ENCODE data around the gene CDCA7L. TPM values are rescaled to one million over a fixed set of nuclear protein-coding genes. Genes with fewer than 3 reads are reported as not detected.

The CDCA7L gene
- 34.5 and 39.9 TPM in 2 replicates for total RNA-seq (2014; rRNA removed; shearing (Covaris generic))

GRCh38 chr7:21945454-21946221 lies at the start of gene CDCA7L:
Gene CDCA7L, minus strand, starts transcription at chr7:21945899. Its CDS starts 95 bp downstream, at chr7:21945804.
- Histone ChIP-seq H3K9me3 (replicated peaks) (no peaks in the 10 kb centered on the region), H3K4me1 (replicated peaks) (peaks cover 13% of the 10 kb centered on the region), H3K27me3 (replicated peaks) (no peaks in the 10 kb centered on the region), H3K36me3 (peaks cover 4% of the 10 kb centered on the region; the same call in 1 of the 2 replicates), H3K27ac (peak within 1 kb of the TSS; percentile 93), H3K4me3 (peak within 1 kb of the TSS; percentile 66)
- DNase-seq (ENCODE audit: low read depth in 1 of 2, low spot score in 2 of 2), result peak; percentile 66 to 88

- Histone ChIP-seq H3K36me3 (no peaks in the 10 kb centered on the region), H3K27ac (no peak overlapping the region), H3K27me3 (replicated peaks) (peaks cover 8% of the 10 kb centered on the region; the same call in 1 of the 2 replicates), H3K4me1 (replicated peaks) (no peaks in the 10 kb centered on the region), H3K9me3 (replicated peaks) (no peaks in the 10 kb centered on the region), H3K4me3 (no peak overlapping the region)
- no peak for DNase-seq (ENCODE audit: low read depth in 1 of 2, low spot score in 2 of 2)
Observed at GRCh38 chr7:21986096-21986495, 40.4 kb upstream of the CDCA7L start.

GRCh38 chr7:21984042-21984441 lies 38.3 kb upstream of the CDCA7L start:
- Histone ChIP-seq H3K27me3 (replicated peaks) (0 out of 2 replicates have a peak, but pooled peaks cover 4% of the 10 kb centered on the region), H3K27ac (no peak overlapping the region), H3K36me3 (no peaks in the 10 kb centered on the region), H3K9me3 (replicated peaks) (no peaks in the 10 kb centered on the region), H3K4me1 (replicated peaks) (no peaks in the 10 kb centered on the region), H3K4me3 (no peak overlapping the region)
- no peak for DNase-seq (ENCODE audit: low read depth in 1 of 2, low spot score in 2 of 2)

- Histone ChIP-seq H3K36me3 (no peaks in the 10 kb centered on the region), H3K4me1 (replicated peaks) (no peaks in the 10 kb centered on the region), H3K4me3 (no peak overlapping the region), H3K27ac (no peak overlapping the region), H3K9me3 (replicated peaks) (no peaks in the 10 kb centered on the region), H3K27me3 (replicated peaks) (0 out of 2 replicates have a peak, but pooled peaks cover 4% of the 10 kb centered on the region)
- no peak for DNase-seq (ENCODE audit: low read depth in 1 of 2, low spot score in 2 of 2)
Observed at GRCh38 chr7:21983056-21983455, 37.4 kb upstream of the CDCA7L start.

GRCh38 chr7:21981524-21981923 lies 35.8 kb upstream of the CDCA7L start:
- Histone ChIP-seq H3K27ac (no peak overlapping the region), H3K4me1 (replicated peaks) (no peaks in the 10 kb centered on the region), H3K4me3 (no peak overlapping the region), H3K27me3 (replicated peaks) (0 out of 2 replicates have a peak, but pooled peaks cover 4% of the 10 kb centered on the region), H3K36me3 (no peaks in the 10 kb centered on the region), H3K9me3 (replicated peaks) (no peaks in the 10 kb centered on the region)
- DNase-seq (ENCODE audit: low read depth in 1 of 2, low spot score in 2 of 2), result no peak

GRCh38 chr7:21980926-21981500 lies 35.3 kb upstream of the CDCA7L start:
- Histone ChIP-seq H3K4me3 (no peak overlapping the region), H3K27ac (no peak overlapping the region), H3K9me3 (replicated peaks) (no peaks in the 10 kb centered on the region), H3K27me3 (replicated peaks) (0 out of 2 replicates have a peak, but pooled peaks cover 4% of the 10 kb centered on the region), H3K4me1 (replicated peaks) (no peaks in the 10 kb centered on the region), H3K36me3 (no peaks in the 10 kb centered on the region)
- no peak for DNase-seq (ENCODE audit: low read depth in 1 of 2, low spot score in 2 of 2)

- 0 out of 2 replicates have a peak, but pooled peaks cover 5% of the 10 kb centered on the region for H3K4me1 ChIP-seq (replicated peaks)
- H3K4me3 ChIP-seq, result no peak overlapping the region
- no peak overlapping the region for H3K27ac ChIP-seq
- H3K36me3 ChIP-seq, result no peaks in the 10 kb centered on the region
- no peaks in the 10 kb centered on the region for H3K27me3 ChIP-seq (replicated peaks)
- DNase-seq (ENCODE audit: low read depth in 1 of 2, low spot score in 2 of 2), result no peak
- no peaks in the 10 kb centered on the region for H3K9me3 ChIP-seq (replicated peaks)
Observed at GRCh38 chr7:21972397-21972784, 26.7 kb upstream of the CDCA7L start.

- Histone ChIP-seq H3K9me3 (replicated peaks) (no peaks in the 10 kb centered on the region), H3K27ac (no peak overlapping the region), H3K27me3 (replicated peaks) (no peaks in the 10 kb centered on the region), H3K4me1 (replicated peaks) (0 out of 2 replicates have a peak, but pooled peaks cover 5% of the 10 kb centered on the region), H3K36me3 (no peaks in the 10 kb centered on the region), H3K4me3 (no peak overlapping the region)
- no peak for DNase-seq (ENCODE audit: low read depth in 1 of 2, low spot score in 2 of 2)
Observed at GRCh38 chr7:21971780-21972396, 26.2 kb upstream of the CDCA7L start.

- H3K4me1 ChIP-seq (replicated peaks), result 0 out of 2 replicates have a peak, but pooled peaks cover 5% of the 10 kb centered on the region
- H3K4me3 ChIP-seq, result no peak overlapping the region
- no peaks in the 10 kb centered on the region for H3K27me3 ChIP-seq (replicated peaks)
Observed at GRCh38 chr7:21969822-21970221, 24.1 kb upstream of the CDCA7L start.

GRCh38 chr7:21967598-21968003 lies 21.9 kb upstream of the CDCA7L start:
- Histone ChIP-seq H3K36me3 (no peaks in the 10 kb centered on the region), H3K27ac (no peak overlapping the region), H3K4me1 (replicated peaks) (0 out of 2 replicates have a peak, but pooled peaks cover 5% of the 10 kb centered on the region), H3K4me3 (no peak overlapping the region), H3K9me3 (replicated peaks) (no peaks in the 10 kb centered on the region), H3K27me3 (replicated peaks) (no peaks in the 10 kb centered on the region)
- DNase-seq (ENCODE audit: low read depth in 1 of 2, low spot score in 2 of 2), result no peak

More at GRCh38 chr7:21969822-21970221, 24.1 kb upstream of the CDCA7L start:
- H3K36me3 ChIP-seq, result no peaks in the 10 kb centered on the region
- H3K27ac ChIP-seq, result no peak overlapping the region
- DNase-seq (ENCODE audit: low read depth in 1 of 2, low spot score in 2 of 2), result no peak
- no peaks in the 10 kb centered on the region for H3K9me3 ChIP-seq (replicated peaks)

- no peak for DNase-seq (ENCODE audit: low read depth in 1 of 2, low spot score in 2 of 2)
- Histone ChIP-seq H3K36me3 (no peaks in the 10 kb centered on the region), H3K27me3 (replicated peaks) (no peaks in the 10 kb centered on the region), H3K4me3 (no peak overlapping the region), H3K4me1 (replicated peaks) (peaks cover 13% of the 10 kb centered on the region), H3K9me3 (replicated peaks) (no peaks in the 10 kb centered on the region), H3K27ac (no peak overlapping the region)
Observed at GRCh38 chr7:21966271-21966670, 20.6 kb upstream of the CDCA7L start.

GRCh38 chr7:21965291-21965690 lies 19.6 kb upstream of the CDCA7L start:
- H3K9me3 ChIP-seq (replicated peaks), result no peaks in the 10 kb centered on the region; the same call in 1 of the 2 replicates
- no peaks in the 10 kb centered on the region for H3K27me3 ChIP-seq (replicated peaks)
- peaks cover 21% of the 10 kb centered on the region for H3K4me1 ChIP-seq (replicated peaks)
- no peak overlapping the region for H3K27ac ChIP-seq
- no peak for DNase-seq (ENCODE audit: low read depth in 1 of 2, low spot score in 2 of 2)
- H3K4me3 ChIP-seq, result no peak overlapping the region
- H3K36me3 ChIP-seq, result no peaks in the 10 kb centered on the region

GRCh38 chr7:21962677-21963076 lies 17.0 kb upstream of the CDCA7L start:
- no peaks in the 10 kb centered on the region; the same call in 1 of the 2 replicates for H3K9me3 ChIP-seq (replicated peaks)
- H3K4me1 ChIP-seq (replicated peaks), result peaks cover 18% of the 10 kb centered on the region
- H3K4me3 ChIP-seq, result no peak overlapping the region
- H3K27me3 ChIP-seq (replicated peaks), result no peaks in the 10 kb centered on the region
- no peak for DNase-seq (ENCODE audit: low read depth in 1 of 2, low spot score in 2 of 2)
- no peaks in the 10 kb centered on the region for H3K36me3 ChIP-seq
- H3K27ac ChIP-seq, result no peak overlapping the region

GRCh38 chr7:21960922-21961321 lies 15.2 kb upstream of the CDCA7L start:
- no peaks in the 10 kb centered on the region; the same call in 1 of the 2 replicates for H3K9me3 ChIP-seq (replicated peaks)
- no peaks in the 10 kb centered on the region for H3K27me3 ChIP-seq (replicated peaks)
- H3K27ac ChIP-seq, result peak overlapping the region; percentile 34
- peaks cover 18% of the 10 kb centered on the region for H3K4me1 ChIP-seq (replicated peaks)
- peak in 1 of 2 experiments; percentile 57 for DNase-seq (ENCODE audit: low read depth in 1 of 2, low spot score in 2 of 2)
- no peaks in the 10 kb centered on the region for H3K36me3 ChIP-seq
- H3K4me3 ChIP-seq, result no peak overlapping the region
